SH-SY5Y (cell line): ENCODE data around the gene ARFGAP1.

ENCODE experiments used
- GATA2 ChIP-seq: IDR thresholded peaks from 2 replicates; pipeline ENCODE4 v1.6.1; 2011; ENCODE audit warnings: mild to moderate bottlenecking, low read depth, low read length
- GATA3 ChIP-seq: IDR thresholded peaks from 2 replicates; pipeline ENCODE4 v1.6.1; 2011; ENCODE audit warnings: low read depth, mild to moderate bottlenecking, low read length, moderate library complexity

GRCh38 chr20:63332488-63333240 is 60.1 kb downstream of the ARFGAP1 start:
- no peak for TF ChIP-seq GATA3
- TF ChIP-seq GATA2 = no peak
